Panc1 (cell line): Measurements from ENCODE around the gene TBC1D7.

ENCODE experiments used
- POLR2AphosphoS5 ChIP-seq: IDR thresholded peaks from 2 replicates; pipeline ENCODE4 v1.6.1; 2012; ENCODE audit warnings: mild to moderate bottlenecking, low read depth, low read length, moderate library complexity
- TCF7L2 ChIP-seq: IDR thresholded peaks from 2 replicates; pipeline ENCODE4 v1.6.1; 2011; ENCODE audit warnings: mild to moderate bottlenecking, low read depth, low read length, inconsistent platforms
- TF ChIP-seq, protein P1 (sequence below): fragments of 450-650 bp; IDR thresholded peaks from 2 replicates; pipeline ENCODE4 v1.5.1; 2017; ENCODE audit warnings: mild to moderate bottlenecking
- TF ChIP-seq, protein P2 (sequence below), 2 experiments: IDR thresholded peaks; 2 replicates each; pipeline ENCODE4 v1.6.1; 2011 to 2012; ENCODE audit warnings: low read depth in 2 of 2, control low read depth in 1 of 2, low read length in 1 of 2, mild to moderate bottlenecking in 1 of 2, moderate library complexity in 1 of 2; ENCODE audit not compliant: insufficient read depth in 1 of 2

- TF ChIP-seq, protein P1, sequence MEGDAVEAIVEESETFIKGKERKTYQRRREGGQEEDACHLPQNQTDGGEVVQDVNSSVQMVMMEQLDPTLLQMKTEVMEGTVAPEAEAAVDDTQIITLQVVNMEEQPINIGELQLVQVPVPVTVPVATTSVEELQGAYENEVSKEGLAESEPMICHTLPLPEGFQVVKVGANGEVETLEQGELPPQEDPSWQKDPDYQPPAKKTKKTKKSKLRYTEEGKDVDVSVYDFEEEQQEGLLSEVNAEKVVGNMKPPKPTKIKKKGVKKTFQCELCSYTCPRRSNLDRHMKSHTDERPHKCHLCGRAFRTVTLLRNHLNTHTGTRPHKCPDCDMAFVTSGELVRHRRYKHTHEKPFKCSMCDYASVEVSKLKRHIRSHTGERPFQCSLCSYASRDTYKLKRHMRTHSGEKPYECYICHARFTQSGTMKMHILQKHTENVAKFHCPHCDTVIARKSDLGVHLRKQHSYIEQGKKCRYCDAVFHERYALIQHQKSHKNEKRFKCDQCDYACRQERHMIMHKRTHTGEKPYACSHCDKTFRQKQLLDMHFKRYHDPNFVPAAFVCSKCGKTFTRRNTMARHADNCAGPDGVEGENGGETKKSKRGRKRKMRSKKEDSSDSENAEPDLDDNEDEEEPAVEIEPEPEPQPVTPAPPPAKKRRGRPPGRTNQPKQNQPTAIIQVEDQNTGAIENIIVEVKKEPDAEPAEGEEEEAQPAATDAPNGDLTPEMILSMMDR = no peak
- TF ChIP-seq POLR2AphosphoS5 = no peak
- TF ChIP-seq, protein P2, sequence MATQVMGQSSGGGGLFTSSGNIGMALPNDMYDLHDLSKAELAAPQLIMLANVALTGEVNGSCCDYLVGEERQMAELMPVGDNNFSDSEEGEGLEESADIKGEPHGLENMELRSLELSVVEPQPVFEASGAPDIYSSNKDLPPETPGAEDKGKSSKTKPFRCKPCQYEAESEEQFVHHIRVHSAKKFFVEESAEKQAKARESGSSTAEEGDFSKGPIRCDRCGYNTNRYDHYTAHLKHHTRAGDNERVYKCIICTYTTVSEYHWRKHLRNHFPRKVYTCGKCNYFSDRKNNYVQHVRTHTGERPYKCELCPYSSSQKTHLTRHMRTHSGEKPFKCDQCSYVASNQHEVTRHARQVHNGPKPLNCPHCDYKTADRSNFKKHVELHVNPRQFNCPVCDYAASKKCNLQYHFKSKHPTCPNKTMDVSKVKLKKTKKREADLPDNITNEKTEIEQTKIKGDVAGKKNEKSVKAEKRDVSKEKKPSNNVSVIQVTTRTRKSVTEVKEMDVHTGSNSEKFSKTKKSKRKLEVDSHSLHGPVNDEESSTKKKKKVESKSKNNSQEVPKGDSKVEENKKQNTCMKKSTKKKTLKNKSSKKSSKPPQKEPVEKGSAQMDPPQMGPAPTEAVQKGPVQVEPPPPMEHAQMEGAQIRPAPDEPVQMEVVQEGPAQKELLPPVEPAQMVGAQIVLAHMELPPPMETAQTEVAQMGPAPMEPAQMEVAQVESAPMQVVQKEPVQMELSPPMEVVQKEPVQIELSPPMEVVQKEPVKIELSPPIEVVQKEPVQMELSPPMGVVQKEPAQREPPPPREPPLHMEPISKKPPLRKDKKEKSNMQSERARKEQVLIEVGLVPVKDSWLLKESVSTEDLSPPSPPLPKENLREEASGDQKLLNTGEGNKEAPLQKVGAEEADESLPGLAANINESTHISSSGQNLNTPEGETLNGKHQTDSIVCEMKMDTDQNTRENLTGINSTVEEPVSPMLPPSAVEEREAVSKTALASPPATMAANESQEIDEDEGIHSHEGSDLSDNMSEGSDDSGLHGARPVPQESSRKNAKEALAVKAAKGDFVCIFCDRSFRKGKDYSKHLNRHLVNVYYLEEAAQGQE (IDR thresholded peaks at IDR 0.05; ENCODE audit: insufficient read depth in 1 of 2, low read depth in 2 of 2, low read length in 1 of 2) = no peak
- TF ChIP-seq TCF7L2 = no peak
Observed at GRCh38 chr6:13288481-13288880, 39.9 kb downstream of the TBC1D7 start.
